T-helper 1 cell treated with Interleukin-12 subunit alpha and Interleukin-12 subunit beta and Interleukin-4 antibody, amounts not matched to agents 30 ng/mL and 1 ng/mL, for 36 hours (primary cell): Measurements from ENCODE around the gene KHDC3L. TPM values are rescaled to one million over a fixed set of nuclear protein-coding genes. Genes with fewer than 3 reads are reported as not detected.

ENCODE experiments used
- intact Hi-C: fragments of 100-400 bp; cut with micrococcal nuclease; formaldehyde crosslinking; loops from one replicate; pipeline ENCODE4 v1.15.1; 2024
- total RNA-seq: library from RNA; stranded (reverse); gene quantifications from 2 replicates; pipeline ENCODE4 v1.2.3, GENCODE V29; 2022

The KHDC3L gene, protein sequence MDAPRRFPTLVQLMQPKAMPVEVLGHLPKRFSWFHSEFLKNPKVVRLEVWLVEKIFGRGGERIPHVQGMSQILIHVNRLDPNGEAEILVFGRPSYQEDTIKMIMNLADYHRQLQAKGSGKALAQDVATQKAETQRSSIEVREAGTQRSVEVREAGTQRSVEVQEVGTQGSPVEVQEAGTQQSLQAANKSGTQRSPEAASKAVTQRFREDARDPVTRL
- not detected in 2 replicates for total RNA-seq

DNA sequence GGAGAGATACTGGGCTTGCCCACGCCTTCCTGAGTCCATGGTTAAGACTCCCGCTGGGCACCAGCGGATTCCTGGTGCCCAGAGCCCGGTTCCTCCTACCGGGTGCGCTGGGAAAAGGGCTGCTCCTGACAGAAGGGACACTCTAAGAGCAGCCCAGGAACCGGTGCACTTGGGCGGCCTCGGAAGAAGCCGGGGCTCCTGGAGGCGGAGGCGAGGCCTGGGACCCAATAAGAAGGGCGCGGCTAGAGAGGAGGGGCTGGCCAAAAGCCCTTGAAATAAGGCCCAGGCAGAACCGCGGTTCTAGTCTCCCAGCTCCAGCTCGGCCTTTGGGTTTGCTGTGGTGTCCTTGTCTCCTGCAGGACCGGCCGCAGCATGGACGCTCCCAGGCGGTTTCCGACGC lies at the start of gene KHDC3L:
TSS of gene KHDC3L (plus strand) at position 301 of the 400 bp plus-strand sequence. CDS start at position 373, 72 bp downstream.
- intact Hi-C loops = no loop called here

DNA sequence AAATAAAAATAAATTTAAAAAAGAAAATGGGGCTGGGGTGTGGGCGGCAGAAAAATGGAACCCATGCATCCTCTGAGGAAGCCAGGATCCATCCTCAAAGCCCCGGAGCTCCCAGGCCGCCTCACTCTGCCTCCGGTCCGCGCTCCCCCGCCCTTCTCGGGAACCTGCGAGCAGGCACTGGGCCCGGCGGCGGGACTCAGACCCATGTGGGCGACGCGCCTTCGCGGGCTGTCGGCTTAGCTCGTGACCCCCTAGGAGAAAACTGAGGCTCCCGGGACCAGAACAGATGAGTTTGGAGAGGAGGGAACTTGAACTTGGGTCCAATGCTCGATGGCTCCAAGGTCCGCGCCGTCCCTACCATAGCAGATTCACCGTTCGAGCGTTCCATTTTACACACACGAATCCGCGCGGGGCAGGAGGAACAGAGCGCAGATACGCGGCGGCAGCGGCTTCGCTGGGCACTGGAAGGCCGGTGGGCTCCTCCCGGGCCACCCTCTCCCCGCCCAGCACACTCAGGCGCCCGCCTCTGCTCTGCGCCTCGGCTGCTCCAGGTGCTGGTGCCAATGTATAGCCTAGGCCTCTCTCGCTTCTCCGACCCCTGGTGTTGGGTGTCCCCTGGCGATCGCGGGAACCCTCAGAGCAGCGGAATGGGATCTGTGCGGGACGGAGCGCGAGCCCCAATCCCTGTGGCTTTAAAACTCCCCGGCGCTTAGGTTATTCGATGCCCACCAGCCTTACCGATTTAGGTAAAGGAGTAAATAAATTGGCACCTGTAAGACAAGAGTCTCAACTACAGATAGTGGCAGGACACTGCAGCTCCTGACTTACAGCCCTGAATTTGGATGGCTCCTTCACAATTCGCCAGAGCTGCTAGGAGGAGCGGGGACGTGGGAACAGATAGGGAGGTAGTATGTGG lies 47.6 kb upstream of the KHDC3L start:
- intact Hi-C loops = loop anchor here (5.0 kb wide), 1 partner anchor 147 kb away; the partner anchor contains the start of gene MTO1

DNA sequence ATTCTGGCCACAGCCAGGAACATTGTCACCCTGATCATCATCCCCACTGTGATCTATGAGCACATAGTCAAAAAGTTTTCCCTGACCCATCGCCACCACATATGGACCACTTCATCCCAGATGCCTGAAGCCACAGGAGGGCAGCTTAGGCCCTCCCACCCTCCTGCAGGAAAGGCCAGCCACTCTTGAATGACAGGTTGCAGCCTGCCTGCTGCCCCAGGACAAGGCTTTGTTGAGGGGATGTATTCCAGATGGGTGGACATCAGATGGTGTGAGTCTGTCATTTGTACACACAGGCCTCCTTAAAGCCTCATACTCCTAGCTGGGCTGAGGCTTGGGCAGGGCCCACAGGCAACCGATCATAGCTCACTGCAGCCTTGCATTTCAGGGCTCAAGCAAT lies 39.1 kb upstream of the KHDC3L start:
- intact Hi-C loops = no loop called here

DNA sequence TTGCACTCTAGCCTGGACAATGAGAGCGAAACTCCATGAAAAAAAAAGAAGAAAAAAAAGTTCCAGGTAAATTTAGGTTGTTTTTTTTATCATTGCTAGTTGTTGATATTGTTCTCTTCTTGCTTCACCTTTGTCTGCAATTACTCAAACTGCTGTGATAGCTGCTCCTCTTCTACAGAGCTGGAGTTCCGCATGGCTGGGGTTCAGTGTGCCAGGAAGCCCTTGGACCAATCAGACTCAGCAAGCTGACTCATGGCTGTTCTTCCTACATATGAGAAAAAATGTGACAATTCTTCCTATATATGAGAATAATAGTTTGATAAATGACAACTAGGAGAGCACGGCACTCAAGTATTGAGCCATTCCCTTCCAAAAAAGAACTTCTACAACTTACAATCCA lies 36.8 kb upstream of the KHDC3L start:
- intact Hi-C loops = loop anchor here (1.0 to 5.0 kb wide), 8 partner anchors 15 to 1793 kb away; no protein-coding TSS in a partner anchor

DNA sequence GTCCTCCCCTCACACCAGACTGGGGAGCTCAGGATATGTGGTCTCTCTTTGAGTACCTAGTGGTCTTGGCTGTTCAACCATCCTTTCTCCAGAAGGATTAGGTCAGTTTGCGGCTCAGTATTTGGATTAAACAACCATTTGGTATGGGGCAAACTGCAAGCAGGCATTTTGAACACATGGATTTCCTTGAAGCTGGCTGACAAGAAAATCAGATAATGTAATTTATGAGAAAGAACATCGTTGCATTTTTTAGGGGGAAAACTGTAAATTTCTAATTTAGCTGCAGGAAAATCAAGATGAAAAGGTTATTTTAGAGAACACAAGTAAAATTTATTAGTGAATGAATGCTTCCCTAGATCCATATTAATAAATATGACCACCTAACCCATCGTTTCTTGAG lies 33.7 kb upstream of the KHDC3L start:
- intact Hi-C loops = loop anchor here (5.0 kb wide), 1 partner anchor 1796 kb away; no protein-coding TSS in a partner anchor

DNA sequence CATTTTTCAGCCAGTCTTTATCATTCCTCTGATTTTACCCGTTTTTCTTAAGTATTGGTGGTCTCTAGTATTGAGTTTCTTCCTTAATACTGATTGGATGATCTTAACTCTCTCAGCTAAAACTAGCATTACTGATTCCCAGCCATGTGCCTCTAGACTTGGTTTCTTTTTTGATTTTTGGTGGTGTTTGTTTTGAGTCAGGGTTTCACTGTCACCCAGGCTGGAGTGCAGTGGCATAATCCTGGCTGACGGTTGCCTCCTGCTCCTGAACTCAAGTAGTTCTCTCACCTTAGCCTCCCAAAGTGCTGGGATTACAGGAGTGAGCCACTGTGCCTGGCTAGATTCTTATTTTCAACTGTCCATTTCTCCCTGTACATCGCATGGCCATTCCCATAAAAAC lies 33.3 kb upstream of the KHDC3L start:
- intact Hi-C loops = loop anchor here (5.0 kb wide), 1 partner anchor 1797 kb away; no protein-coding TSS in a partner anchor

DNA sequence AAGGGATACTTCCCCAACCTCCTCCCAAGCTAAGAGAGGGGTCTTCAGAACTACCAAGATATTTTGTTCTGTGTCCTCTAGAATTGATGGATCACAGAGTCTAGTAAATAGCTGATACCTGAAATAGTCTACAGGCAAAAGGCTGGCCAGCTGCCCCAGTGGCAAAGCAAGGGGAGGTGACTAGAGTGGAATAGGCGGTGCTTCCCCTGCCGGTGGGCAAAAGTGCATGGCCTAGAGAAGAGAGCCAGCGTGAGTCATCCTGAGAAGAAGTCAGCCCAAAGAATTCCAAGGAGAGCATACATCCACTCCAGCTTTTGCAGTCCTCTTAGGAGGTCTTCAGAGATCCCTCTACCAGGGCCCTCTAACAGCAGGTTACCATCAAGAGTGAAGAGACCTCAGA lies 23.1 kb upstream of the KHDC3L start:
- intact Hi-C loops = no loop called here

DNA sequence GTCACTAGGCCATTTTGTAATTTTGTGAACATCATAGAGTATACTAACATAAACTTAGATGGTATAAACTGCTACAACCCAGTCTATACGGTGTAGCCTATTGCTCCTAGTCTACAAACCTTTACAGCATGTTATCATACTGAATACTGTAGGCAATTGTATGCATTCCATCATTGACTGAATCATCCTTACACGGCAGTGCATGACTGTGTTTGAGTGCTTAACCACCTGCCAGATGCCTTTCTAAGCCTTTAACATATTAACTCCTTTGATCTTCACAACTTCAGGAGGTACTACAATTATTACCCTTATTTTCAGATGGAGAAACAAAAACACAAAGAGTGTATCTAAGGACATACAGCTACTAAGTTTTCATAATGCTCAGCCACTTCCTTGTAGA lies 22.4 kb upstream of the KHDC3L start:
- intact Hi-C loops = no loop called here

DNA sequence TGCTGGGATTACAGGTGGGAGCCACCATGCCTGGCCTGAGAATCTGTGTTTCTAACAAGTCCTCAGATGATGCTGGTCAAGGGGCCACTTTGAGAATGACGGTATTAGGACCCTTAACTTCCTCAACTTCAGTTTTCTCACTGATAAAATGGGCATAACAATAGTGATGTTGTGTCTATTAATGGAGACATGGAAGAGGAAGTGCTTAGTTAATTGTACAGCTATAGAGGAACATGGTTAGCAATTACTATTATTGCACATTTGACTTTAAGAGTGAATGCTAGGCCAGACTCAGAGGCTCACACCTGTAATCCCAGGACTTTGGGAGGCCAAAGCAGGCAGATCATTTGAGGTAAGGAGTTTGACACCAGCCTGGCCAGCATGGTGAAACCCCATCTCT lies 21.1 kb upstream of the KHDC3L start:
- intact Hi-C loops = no loop called here

DNA sequence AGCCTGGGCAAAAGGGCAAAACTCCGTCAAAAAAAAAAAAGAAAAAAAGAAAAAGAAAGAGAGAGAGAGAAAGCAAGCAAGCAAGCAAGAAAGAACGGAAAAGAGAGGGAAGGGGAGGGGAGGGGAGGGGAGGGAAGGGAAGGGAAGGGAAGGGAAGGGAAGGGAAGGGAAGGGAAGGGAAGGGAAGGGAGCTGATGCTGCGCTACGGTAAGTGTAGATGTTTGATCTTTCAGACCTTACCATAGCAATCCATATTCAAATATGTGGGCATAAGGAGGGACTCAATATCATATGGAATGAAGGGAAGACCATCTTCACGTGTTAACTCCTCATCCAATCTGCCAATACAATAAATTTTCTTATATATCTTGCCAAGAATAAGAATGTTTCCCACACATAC lies 20.3 kb upstream of the KHDC3L start:
- intact Hi-C loops = no loop called here

DNA sequence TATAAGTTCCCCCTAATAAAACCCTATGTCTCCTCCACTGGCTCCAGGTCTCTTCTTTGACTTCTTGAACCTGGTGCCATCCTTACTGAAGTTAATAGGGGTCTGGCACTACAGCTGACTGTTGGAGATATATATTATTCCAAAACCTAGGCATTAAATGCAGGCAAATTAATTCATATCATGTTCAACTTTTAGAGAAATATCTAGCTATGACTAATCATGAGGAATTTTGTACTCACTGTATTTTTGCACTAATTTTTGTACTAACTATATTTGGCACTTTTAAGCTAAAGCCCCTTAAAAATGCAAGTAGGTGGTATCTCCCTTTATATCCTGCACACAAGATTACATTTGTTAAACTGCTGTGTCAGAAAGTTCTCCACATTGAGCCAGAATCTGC lies 19.3 kb upstream of the KHDC3L start:
- intact Hi-C loops = no loop called here

DNA sequence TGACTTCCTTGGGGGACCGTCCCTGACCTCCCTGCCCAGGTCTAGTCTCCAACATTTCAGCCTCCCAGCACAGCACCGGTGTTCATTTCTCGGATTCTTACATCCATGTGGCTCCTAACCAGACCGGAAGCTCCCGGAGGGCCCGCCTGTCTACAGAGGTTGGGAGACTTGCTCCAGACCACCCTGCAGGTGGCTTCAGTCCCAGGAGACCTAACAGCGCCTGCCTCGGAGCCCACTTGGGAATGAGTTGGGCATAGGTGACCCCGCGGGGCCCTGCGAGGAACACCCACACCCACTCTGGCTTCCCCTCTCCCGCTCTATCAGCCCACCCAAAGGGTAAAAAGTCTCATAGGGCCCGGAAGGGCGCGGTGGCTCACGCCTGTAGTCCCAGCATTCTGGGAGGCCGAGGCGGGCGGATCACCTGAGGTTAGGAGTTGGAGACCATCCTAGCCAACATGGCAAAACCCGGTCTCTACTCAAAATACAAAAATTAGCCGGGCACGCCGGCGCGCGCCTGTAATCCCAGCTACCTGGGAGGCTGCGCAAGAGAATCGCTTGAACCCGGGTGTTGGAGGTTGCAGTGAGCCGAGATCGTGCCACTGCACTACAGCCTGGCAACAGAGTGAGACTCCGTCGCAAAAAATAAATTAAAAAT lies 13.8 kb upstream of the KHDC3L start:
- intact Hi-C loops = no loop called here

DNA sequence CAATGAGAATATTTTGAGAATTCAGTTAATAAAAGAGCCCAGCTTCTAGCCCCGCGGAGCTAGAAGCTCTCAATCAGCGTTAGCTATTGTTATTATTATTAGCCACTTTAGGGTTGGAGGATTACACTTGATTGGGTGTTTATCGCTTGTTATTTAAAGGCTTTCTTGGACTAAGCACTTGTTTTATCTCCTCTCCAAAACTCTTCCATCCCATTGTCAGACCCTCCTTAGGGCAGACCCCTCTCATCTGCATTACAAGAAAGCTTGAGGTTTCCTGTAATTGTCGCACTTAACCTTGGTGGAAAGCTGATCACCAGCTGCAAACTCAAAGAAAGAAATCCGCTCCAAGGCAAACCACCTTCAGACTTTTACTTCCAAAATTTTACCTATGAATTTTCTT lies 13.1 kb upstream of the KHDC3L start:
- intact Hi-C loops = no loop called here

DNA sequence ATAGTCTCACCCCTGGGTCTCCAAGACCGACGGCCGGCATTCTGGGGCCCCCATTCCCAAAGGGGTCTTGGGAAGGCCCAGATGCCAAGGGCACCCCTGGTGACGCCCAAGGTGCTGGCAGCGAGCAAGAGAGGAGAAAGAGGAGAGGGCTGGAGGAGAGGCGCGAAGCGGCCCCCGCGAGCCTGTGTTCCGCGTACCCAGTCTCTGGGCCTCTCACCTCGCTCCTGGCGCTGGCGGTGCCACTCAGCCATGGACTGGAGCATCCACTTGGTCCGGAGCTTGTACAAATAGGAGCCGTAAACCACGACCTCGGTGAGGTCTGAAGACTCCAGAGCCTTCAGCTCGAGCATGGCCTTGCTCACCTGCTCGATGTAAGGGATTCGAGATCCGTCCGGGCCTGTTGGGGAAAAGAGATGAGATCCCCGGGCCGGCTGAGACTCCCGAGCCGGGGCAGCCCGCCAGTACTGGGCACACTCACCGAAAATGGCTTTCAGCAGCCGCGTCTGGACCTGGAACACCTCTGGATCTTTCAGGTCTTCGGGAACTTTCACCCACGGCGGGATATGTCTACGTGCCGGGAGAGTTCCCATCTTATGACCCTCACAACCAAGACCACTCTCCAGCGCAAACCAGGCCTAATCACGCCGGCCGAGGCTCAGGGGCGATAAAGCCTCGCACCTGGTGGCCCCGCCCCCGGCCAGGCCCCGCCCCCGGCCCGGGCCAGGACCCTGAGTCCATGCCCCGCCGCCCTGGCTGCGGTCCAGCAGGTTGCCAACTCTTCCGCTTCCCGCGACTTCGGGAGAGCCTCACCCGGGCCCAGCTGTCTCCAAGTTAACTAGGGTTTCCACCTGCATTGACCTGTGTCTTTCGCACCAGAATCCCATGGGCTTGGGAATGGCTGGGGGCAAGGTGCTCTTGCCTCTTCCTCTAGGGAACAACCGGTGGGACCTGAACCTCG lies 8.5 kb upstream of the KHDC3L start, which contains the start of gene DPPA5:
TSS of gene DPPA5 (minus strand) at position 641 of the 958 bp plus-strand sequence. CDS start at position 590, 51 bp downstream.
- intact Hi-C loops = no loop called here

DNA sequence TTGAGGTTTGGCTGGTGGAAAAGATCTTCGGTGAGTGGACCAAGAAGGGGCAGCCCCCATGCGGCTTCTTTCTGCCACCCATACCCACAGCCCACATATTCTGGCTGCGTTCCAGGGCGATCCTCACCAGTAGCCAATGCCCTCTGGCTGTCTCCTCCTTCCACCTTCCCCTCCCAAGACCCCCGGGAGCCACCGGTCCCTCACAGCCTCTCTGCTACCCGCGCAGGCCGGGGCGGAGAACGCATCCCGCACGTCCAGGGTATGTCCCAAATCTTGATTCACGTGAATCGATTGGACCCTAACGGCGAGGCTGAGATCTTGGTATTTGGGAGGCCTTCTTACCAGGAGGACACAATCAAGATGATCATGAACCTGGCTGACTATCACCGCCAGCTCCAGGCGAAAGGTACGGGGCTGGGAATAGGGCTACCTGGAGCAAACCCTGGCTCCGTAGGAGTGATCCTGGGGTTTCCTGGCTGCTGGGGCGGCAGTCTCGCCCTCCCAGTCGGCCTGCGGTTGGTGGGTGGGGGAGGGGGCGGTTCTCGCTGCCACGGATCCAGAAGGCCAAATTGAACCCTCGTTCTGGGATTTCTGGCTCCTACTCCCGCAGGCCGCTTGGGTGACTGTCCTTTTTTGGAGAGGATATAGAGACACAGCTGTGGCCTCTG lies 545 bp downstream of the KHDC3L start:
- intact Hi-C loops = no loop called here

DNA sequence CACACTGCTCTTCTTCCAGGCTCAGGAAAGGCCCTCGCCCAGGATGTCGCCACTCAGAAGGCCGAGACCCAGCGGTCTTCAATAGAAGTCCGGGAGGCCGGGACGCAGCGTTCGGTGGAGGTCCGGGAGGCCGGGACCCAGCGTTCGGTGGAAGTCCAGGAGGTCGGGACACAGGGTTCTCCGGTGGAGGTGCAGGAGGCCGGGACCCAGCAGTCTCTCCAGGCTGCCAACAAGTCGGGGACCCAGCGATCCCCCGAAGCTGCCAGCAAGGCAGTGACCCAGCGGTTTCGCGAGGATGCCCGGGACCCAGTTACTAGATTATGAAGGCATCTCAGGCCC lies 1.0 kb downstream of the KHDC3L start:
- intact Hi-C loops = no loop called here

DNA sequence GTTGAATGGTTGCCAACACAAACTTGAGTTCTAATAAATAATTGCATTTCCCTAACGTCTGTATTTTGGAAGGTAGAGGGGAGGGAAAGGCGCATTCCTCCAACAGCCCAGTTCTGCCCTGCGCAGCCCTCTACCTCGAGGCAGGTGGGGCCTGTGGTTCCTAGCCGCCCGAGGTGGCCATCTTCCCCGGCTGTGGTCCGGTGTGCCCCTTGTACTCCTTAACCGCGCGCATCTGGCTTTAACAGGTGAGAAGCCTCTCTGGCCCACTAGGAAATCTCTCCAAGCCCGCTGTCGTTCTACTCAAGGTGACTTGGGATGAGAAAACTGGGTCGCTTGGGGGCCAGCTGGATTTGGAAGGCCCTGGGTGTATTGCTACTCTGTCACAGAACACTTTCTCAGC lies 1.7 kb downstream of the KHDC3L start:
- intact Hi-C loops = no loop called here

DNA sequence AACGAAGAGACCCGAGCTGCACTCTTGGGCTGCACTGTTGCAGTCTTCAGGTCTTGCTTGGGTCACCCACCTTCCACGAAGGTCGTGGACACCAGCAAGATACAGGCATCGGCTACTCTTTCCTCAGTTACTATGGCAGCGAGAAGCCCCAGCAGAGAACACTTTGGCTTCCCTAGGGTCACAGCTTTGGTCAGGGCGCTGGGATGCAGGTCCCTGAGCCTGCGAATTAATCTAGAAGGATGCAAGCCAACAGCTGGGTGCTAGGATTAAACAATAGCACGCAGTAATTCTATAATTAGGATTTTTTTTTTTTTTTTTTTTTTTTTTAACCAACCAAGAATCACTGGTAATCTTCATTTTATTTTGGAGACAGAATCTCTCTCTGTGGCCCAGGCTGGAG lies 2.1 kb downstream of the KHDC3L start:
- intact Hi-C loops = no loop called here

DNA sequence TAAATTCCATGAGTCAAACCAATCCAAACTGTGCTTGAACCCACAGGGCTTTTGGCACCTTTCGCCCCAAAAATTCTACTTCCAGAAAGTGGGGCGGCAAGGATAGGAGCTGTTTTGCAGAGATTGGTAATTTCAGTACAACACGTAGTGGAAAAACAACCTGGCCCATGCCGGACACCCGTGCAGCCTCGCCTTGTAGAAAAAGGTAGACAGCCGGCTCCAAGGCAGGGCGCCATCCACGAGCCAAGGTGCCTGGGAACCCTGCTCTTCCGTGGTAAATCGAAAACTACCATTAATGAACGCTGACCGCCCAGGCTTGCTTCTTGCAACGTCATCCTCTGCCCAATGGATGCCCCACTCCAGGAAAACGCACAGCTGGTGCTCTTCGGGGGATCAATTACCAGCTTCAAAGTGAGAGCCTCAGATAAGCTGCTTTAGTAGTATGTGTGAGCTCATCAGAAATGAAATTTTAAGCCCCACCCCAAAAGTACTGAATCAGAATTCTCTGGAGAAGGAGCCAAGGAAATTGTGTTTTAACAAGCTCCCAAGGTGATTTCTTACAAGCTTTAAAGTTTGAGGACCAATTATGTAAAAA lies 5.4 kb downstream of the KHDC3L start:
- intact Hi-C loops = no loop called here

DNA sequence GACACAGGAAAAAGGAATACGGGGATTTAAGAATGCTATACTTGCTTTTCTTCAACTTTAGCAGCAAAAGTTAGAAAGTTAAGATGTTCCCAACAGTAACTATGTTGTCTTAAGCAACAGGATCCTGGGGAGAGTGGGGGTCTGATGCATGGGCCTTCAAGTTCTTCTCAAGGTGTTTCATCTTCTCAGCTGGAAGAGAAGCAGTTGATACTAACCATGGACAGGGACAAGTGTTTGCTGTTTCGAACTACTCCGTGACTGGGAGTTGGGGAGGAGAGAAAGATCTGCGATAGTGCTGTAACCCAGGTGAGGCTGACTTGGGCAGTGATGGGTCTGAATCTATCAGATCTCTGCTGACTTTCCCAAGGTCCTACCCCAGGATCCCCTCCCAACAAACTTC lies 6.2 kb downstream of the KHDC3L start:
- intact Hi-C loops = no loop called here
